ENCODE data around the gene FAM110C.

DNA sequence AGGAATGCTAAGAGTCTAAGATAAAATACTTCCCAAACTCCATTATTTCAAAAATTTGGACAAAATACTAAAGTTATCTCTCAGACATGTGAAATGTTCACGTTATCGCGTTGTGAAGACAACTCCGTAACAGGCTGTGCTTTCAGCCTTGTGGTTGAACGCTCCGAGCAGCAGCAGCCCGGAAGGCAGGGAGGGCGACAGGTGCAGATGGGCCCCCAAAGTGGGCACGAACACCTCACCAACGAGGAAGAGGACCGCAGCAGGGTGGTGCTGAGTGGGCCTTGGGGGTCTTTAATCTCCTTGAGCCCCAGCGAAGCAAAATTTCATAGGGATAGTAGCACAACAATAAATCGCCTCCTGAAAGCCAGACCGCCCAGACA lies 1.0 kb upstream of the FAM110C start:
- TF ChIP-seq, protein P1, sequence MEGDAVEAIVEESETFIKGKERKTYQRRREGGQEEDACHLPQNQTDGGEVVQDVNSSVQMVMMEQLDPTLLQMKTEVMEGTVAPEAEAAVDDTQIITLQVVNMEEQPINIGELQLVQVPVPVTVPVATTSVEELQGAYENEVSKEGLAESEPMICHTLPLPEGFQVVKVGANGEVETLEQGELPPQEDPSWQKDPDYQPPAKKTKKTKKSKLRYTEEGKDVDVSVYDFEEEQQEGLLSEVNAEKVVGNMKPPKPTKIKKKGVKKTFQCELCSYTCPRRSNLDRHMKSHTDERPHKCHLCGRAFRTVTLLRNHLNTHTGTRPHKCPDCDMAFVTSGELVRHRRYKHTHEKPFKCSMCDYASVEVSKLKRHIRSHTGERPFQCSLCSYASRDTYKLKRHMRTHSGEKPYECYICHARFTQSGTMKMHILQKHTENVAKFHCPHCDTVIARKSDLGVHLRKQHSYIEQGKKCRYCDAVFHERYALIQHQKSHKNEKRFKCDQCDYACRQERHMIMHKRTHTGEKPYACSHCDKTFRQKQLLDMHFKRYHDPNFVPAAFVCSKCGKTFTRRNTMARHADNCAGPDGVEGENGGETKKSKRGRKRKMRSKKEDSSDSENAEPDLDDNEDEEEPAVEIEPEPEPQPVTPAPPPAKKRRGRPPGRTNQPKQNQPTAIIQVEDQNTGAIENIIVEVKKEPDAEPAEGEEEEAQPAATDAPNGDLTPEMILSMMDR (IDR thresholded peaks at IDR 0.05; ENCODE audit: borderline replicate concordance, extremely low read depth, low read length, poor library complexity, severe bottlenecking): no peak
- TF ChIP-seq EZH2 (IDR thresholded peaks at IDR 0.05; ENCODE audit: borderline replicate concordance, low read depth, low read length, severe bottlenecking): no peak
